ENCODE data around the gene SYMPK. TPM values are rescaled to one million over a fixed set of nuclear protein-coding genes. Genes with fewer than 3 reads are reported as not detected.

Gene SYMPK
- 10 to 100 TPM; 88.3 to 89.2 TPM for total RNA-seq

DNA sequence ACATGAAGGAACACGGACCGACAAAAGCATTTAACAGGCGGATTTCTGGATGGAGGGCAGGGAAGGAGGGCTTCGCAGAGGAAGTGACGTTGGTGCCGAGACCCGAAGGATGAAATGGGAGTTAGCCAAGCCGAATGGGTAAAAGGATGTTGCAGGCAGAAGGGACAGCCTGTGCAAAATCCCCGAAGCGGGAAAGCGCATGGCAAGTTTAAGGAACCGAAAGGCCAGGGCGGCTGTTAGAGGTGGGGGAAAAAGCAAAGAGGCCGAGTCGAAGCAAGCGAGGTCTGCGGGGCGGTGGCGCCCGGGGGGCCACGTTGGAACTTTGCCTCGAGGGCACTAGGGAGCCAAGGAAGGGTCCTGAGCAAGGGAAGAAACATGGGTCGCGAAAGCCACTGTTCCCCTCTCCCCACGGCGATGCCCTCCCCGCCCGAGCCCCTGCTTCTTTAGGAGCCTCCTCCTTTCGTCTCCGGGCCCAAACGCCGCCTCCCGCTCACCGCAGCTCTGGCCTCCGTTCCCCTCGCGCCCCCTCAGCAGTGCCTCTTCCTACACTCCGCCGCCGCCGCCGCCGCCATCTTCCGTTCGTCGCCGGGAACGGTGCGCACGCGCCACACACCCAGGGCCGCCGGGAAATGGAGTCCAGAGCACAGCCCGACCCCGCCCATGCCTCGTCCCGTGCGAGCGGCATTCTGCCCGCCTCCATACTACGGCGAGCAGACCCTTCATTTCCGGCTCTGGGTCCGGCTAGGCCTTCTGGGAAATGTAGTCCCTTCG lies at the start of gene SYMPK:
TSS of gene SYMPK (minus strand) at position 584 of the 771 bp plus-strand sequence. CDS start 8,652 bp downstream, outside the sequence.
- H3K9me3 Mint-ChIP-seq = no peaks in the 10 kb centered on the region
- peaks cover 29% of the 10 kb centered on the region for H3K27me3 Mint-ChIP-seq
- ChIA-PET POLR2A (interaction anchor here (0.6 to 3.0 kb wide), 14 partner anchors 20 to 738 kb away, joined by 3 to 16 read pairs (median 4); partner anchors contain the start of genes CALM3, CCDC61, DMWD and FBXO46), CTCF (interaction anchor here (0.5 to 3.0 kb wide), 16 partner anchors 20 to 534 kb away, joined by 3 to 30 read pairs (median 5); partner anchors contain the start of genes FBXO46, IRF2BP1, MYPOP and QPCTL)
- peak; percentile 99 for DNase-seq
- H3K4me1 Mint-ChIP-seq = peaks cover 36% of the 10 kb centered on the region
- H3K4me3 Mint-ChIP-seq = peak within 1 kb of the TSS; percentile 92
- H3K36me3 Mint-ChIP-seq (ENCODE audit: low read depth) = peaks cover 20% of the 10 kb centered on the region
- peak within 1 kb of the TSS; percentile 96 for H3K27ac Mint-ChIP-seq

GRCh38 chr19:45911291-45911690 lies 48.3 kb upstream of the SYMPK start:
- DNase-seq = no peak
- Mint-ChIP-seq H3K9me3 (no peaks in the 10 kb centered on the region), H3K27me3 (peaks cover 23% of the 10 kb centered on the region), H3K27ac (no peak overlapping the region), H3K36me3 (ENCODE audit: low read depth) (no peaks in the 10 kb centered on the region), H3K4me1 (peaks cover 10% of the 10 kb centered on the region), H3K4me3 (no peak overlapping the region)
- ChIA-PET CTCF (no interaction called here), POLR2A (no interaction called here)

- Mint-ChIP-seq H3K36me3 (ENCODE audit: low read depth) (no peaks in the 10 kb centered on the region), H3K4me3 (no peak overlapping the region), H3K27me3 (peaks cover 23% of the 10 kb centered on the region), H3K9me3 (no peaks in the 10 kb centered on the region), H3K27ac (no peak overlapping the region), H3K4me1 (peaks cover 8% of the 10 kb centered on the region)
- ChIA-PET CTCF (interaction anchor here (2.3 kb wide), 1 partner anchor 8 kb away, joined by 7 read pairs; no protein-coding TSS in a partner anchor), POLR2A (no interaction called here)
- no peak for DNase-seq
These were observed 46.0 kb upstream of the SYMPK start for GRCh38 chr19:45908956-45909355.

DNA sequence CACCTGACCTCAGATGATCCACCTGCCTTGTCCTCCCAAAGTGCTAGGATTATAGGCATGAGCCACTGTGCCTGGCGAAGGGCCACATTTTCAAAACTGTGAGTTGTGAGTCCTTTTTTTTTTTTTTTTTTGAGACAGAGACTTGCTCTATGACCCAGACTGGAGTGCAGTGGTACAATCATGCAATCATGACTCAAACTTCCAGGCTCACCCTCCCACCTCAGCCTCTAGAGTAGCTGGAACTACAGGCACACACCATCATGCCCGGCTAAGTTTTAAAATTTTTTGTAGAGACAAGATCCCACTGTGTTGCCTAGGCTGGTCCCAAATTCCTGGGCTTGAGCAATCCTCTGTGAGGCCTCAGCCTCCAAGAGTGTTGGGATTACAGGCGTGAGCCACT lies 43.3 kb upstream of the SYMPK start:
- no peaks in the 10 kb centered on the region for H3K9me3 Mint-ChIP-seq
- H3K4me3 Mint-ChIP-seq = no peak overlapping the region
- ChIA-PET POLR2A (interaction anchor here (0.7 kb wide), 1 partner anchor 11 kb away, joined by 3 read pairs; no protein-coding TSS in a partner anchor), CTCF (no interaction called here)
- no peak overlapping the region for H3K27ac Mint-ChIP-seq
- no peak for DNase-seq
- H3K27me3 Mint-ChIP-seq = peaks cover 15% of the 10 kb centered on the region
- peaks cover 18% of the 10 kb centered on the region for H3K4me1 Mint-ChIP-seq
- H3K36me3 Mint-ChIP-seq (ENCODE audit: low read depth) = peaks cover 3% of the 10 kb centered on the region

DNA sequence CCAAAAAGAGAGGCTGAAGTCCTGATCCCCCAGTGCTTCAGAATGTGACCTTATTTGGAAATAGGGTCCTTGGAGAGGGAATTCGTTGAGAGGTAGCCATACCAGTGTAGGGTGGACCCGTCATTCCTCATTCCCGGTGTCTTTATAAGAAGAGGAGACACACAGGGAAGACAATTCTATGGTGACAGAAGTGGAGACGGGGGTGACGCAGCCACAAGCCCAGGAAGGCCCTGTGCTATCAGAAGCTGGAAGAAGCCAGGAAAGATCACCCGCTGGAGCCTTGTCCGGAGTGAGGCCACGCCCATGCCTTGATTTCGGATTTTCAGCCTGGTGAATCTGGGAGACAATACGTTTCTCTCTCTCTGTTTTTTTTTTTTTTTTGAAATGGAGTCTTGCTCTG lies 42.1 kb upstream of the SYMPK start:
- H3K27me3 Mint-ChIP-seq = peaks cover 7% of the 10 kb centered on the region
- H3K4me1 Mint-ChIP-seq = peaks cover 29% of the 10 kb centered on the region
- ChIA-PET POLR2A (no interaction called here), CTCF (no interaction called here)
- no peak for DNase-seq
- H3K4me3 Mint-ChIP-seq = no peak overlapping the region
- H3K9me3 Mint-ChIP-seq = no peaks in the 10 kb centered on the region
- H3K27ac Mint-ChIP-seq = no peak overlapping the region
- H3K36me3 Mint-ChIP-seq (ENCODE audit: low read depth) = peaks cover 12% of the 10 kb centered on the region

DNA sequence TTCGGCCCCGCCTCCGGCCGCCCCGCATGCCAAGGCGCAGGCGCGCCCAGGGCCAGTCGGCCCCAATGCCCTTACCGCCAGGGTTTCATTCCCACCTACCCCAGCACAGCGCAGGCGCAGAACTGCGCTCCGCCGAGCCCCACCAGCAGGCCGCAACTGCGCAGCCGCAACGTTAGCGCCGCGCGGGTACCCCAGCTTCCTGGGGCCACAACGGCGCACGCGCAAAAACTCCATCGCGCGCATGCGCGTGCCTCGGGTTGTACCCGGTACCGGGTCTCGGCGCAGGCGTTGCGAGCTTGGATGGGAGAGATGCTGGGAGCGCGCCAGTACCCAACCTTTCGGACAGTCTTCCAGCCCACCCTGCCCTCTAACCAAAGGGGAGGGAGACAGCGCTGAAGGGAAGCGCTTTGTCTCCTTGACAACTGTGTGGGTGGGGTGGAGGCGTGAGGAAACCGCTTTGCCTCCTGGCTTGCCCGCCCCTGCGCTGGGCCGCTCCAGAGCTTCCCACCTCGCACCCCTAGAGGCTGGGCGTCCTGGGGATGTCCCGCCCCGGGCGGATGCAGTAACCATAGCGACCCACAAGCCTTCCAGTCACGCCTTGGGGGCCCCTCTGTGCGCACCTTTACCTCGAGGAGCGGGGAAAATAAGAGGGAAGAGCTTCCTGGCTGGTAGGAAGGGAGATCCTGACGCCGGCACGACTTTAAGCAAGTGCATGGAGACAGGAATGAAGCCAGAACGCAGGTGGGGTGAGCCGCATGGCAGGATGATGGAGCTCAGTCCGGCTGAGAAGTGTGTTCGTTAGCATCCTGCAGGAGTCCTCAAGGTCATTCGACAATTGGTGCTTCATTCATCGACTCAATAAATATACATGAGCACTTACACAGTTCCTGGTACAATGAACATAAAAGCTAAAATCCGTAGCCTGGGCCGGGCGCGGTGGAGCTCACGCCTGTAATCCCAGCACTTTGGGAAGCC lies 40.0 kb upstream of the SYMPK start:
- Mint-ChIP-seq H3K4me3 (peak overlapping the region; percentile 98), H3K27me3 (peaks cover 2% of the 10 kb centered on the region), H3K36me3 (ENCODE audit: low read depth) (peaks cover 25% of the 10 kb centered on the region), H3K4me1 (peaks cover 26% of the 10 kb centered on the region), H3K27ac (peak overlapping the region; percentile 82), H3K9me3 (no peaks in the 10 kb centered on the region)
- CTCF ChIA-PET = interaction anchor here (0.6 to 2.9 kb wide), 19 partner anchors 12 to 257 kb away, joined by 3 to 17 read pairs (median 6); partner anchors contain the start of genes CCDC61, FOXA3, IRF2BP1 and NANOS2
- peak; percentile 100 for DNase-seq
- POLR2A ChIA-PET = interaction anchor here (0.7 to 4.0 kb wide), 16 partner anchors 8 to 185 kb away, joined by 3 to 34 read pairs (median 6); partner anchors contain the start of genes CCDC61, IRF2BP1, NANOS2 and SIX5

DNA sequence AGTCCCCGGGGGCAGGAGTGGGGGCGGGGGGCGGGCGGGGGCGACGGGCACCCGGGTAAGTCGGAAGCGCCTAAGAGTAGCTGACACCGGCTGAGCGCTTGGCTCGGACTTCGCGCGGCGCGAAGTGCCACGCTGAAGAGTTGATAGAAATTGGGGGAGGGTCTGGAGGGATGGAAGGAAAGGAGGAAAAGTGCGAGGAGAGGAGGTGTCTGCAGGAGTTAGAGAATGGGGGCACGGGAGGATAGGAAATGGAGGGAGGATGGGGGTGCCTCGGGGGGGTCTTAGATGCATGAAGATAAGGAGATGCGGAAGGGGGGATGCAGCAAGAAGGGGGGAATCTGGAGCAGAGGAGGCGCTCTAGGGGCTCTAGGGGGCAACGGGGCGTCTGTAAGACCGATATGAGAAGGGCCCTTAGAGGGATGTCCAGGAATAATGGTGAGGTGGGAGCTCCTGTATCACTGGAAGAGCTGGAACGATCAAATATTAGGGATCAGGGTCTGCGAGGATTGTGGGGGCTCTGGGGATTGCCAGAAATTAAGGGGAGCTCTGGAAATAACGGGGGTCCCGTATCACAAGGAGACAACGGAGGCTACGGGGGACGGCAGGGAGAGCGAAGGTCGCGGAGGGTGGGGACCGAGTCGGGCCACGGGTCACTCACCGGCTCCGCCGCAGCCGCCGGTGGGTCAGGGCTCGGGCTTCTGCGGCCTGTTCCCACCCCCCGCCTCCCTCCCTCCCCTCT lies 39.1 kb upstream of the SYMPK start, which contains the start of gene MYPOP:
TSS of gene MYPOP (minus strand) at position 702 of the 739 bp plus-strand sequence. CDS start 840 bp downstream, outside the sequence.
- Mint-ChIP-seq H3K27ac (peak within 1 kb of the TSS; percentile 82), H3K9me3 (no peaks in the 10 kb centered on the region), H3K27me3 (no peaks in the 10 kb centered on the region), H3K4me1 (peaks cover 26% of the 10 kb centered on the region), H3K4me3 (peak within 1 kb of the TSS; percentile 98), H3K36me3 (ENCODE audit: low read depth) (peaks cover 25% of the 10 kb centered on the region)
- no peak for DNase-seq
- POLR2A ChIA-PET = interaction anchor here (1.2 to 4.0 kb wide), 9 partner anchors 10 to 94 kb away, joined by 3 to 34 read pairs (median 12); partner anchors contain the start of genes CCDC61, IRF2BP1 and NANOS2
- CTCF ChIA-PET = interaction anchor here (0.7 to 2.9 kb wide), 14 partner anchors 13 to 256 kb away, joined by 3 to 17 read pairs (median 7); partner anchors contain the start of genes CCDC61, FOXA3, IRF2BP1 and NANOS2

- CTCF ChIA-PET = interaction anchor here (0.9 to 2.9 kb wide), 3 partner anchors 15 to 132 kb away, joined by 4 to 12 read pairs (median 6); partner anchors contain the start of genes IRF2BP1 and SIX5
- H3K9me3 Mint-ChIP-seq = no peaks in the 10 kb centered on the region
- peaks cover 25% of the 10 kb centered on the region for H3K36me3 Mint-ChIP-seq (ENCODE audit: low read depth)
- no peak overlapping the region for H3K27ac Mint-ChIP-seq
- H3K4me3 Mint-ChIP-seq = peak overlapping the region; percentile 51
- no peaks in the 10 kb centered on the region for H3K27me3 Mint-ChIP-seq
- peaks cover 26% of the 10 kb centered on the region for H3K4me1 Mint-ChIP-seq
- POLR2A ChIA-PET = interaction anchor here (1.6 to 4.0 kb wide), 5 partner anchors 9 to 94 kb away, joined by 5 to 34 read pairs (median 16); partner anchors contain the start of genes CCDC61 and IRF2BP1
- peak; percentile 44 for DNase-seq
These were observed 38.5 kb upstream of the SYMPK start for GRCh38 chr19:45901432-45901911.

GRCh38 chr19:45900738-45901431 lies 37.9 kb upstream of the SYMPK start:
- H3K36me3 Mint-ChIP-seq (ENCODE audit: low read depth) = peaks cover 25% of the 10 kb centered on the region
- peaks cover 26% of the 10 kb centered on the region for H3K4me1 Mint-ChIP-seq
- no peaks in the 10 kb centered on the region for H3K27me3 Mint-ChIP-seq
- ChIA-PET POLR2A (interaction anchor here (1.6 to 4.0 kb wide), 3 partner anchors 13 to 18 kb away, joined by 5 to 34 read pairs (median 29); partner anchors contain the start of gene IRF2BP1), CTCF (interaction anchor here (0.6 to 1.3 kb wide), 3 partner anchors 9 to 131 kb away, joined by 3 to 6 read pairs (median 4); partner anchors contain the start of genes IRF2BP1 and SIX5)
- no peak for DNase-seq
- H3K27ac Mint-ChIP-seq = no peak overlapping the region
- peak overlapping the region; percentile 49 for H3K4me3 Mint-ChIP-seq
- H3K9me3 Mint-ChIP-seq = no peaks in the 10 kb centered on the region

DNA sequence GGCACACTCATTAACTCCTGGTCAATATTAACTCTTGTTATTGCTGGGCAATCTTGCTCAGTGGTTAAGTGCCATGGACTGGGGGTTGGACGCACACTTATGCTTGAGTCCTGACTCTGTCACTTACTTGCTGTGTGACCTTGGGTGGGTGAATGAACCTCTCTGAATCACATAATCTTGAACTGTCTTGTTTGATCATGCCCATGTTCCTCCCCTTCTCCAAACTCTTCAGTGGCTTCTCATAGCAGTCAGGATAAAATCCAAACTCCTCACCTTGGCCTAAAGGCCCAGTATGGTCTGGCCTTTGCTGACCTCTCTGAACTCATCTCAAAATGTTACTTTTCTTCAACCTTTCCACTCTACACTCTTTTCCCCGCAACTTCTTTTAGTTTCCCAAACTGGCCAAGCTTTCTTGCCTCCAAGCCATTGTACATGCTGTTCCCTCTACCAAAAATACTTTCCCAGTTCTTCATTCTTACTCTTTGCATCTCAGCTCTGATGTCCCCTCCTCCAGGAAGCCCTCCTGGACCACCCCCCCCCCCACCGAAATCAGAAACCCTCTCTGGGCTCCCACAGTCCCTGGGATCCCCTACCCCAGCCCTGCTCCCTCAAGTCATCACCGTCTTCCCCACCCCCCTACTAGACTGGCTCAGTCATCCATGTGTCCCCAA lies 37.1 kb upstream of the SYMPK start:
- peaks cover 26% of the 10 kb centered on the region for H3K4me1 Mint-ChIP-seq
- H3K27me3 Mint-ChIP-seq = no peaks in the 10 kb centered on the region

More for the DNA sequence above, 37.1 kb upstream of the SYMPK start:
- POLR2A ChIA-PET = interaction anchor here (3.8 to 4.0 kb wide), 2 partner anchors 15 to 19 kb away, joined by 29 to 34 read pairs; partner anchors contain the start of gene IRF2BP1
- H3K9me3 Mint-ChIP-seq = no peaks in the 10 kb centered on the region
- CTCF ChIA-PET = interaction anchor here (0.6 to 1.3 kb wide), 2 partner anchors 9 to 131 kb away, joined by 3 to 6 read pairs; partner anchors contain the start of gene SIX5
- H3K4me3 Mint-ChIP-seq = peak overlapping the region; percentile 49
- H3K27ac Mint-ChIP-seq = peak overlapping the region; percentile 42
- DNase-seq = no peak
- peaks cover 31% of the 10 kb centered on the region for H3K36me3 Mint-ChIP-seq (ENCODE audit: low read depth)
